KOPT-K1 (cell line): ENCODE measurements around the gene HTT.

Experiments
- H3K27ac ChIP-seq: fragments of 200-600 bp; sonication (generic); 2 replicates; pipeline ENCODE4 v1.5.1; 2016; ENCODE audit warnings: antibody characterized with exemption, mild to moderate bottlenecking, low read depth, low read length; ENCODE audit not compliant: poor library complexity, severe bottlenecking
- H3K36me3 ChIP-seq: fragments of 200-600 bp; sonication (generic); 2 replicates; pipeline ENCODE4 v1.5.1; 2017; ENCODE audit warnings: antibody characterized with exemption, mild to moderate bottlenecking, low read length, moderate library complexity; ENCODE audit not compliant: insufficient read depth
- H3K9me3 ChIP-seq: fragments of 200-600 bp; sonication (generic); 2 replicates; pipeline ENCODE4 v1.5.1; 2017; ENCODE audit warnings: antibody characterized with exemption, low read length, mild to moderate bottlenecking; ENCODE audit not compliant: insufficient read depth, poor library complexity, severe bottlenecking

The HTT gene

GRCh38 chr4:3225071-3225850 lies 150.8 kb downstream of the HTT start:
- Histone ChIP-seq H3K36me3 (peaks cover 85% of the 10 kb centered on the region), H3K9me3 (no peaks in the 10 kb centered on the region), H3K27ac (no peak overlapping the region)

GRCh38 chr4:3225936-3226335 lies 151.5 kb downstream of the HTT start:
- peaks cover 85% of the 10 kb centered on the region for H3K36me3 ChIP-seq
- no peaks in the 10 kb centered on the region for H3K9me3 ChIP-seq
- H3K27ac ChIP-seq: no peak overlapping the region

- Histone ChIP-seq H3K36me3 (peaks cover 85% of the 10 kb centered on the region), H3K9me3 (no peaks in the 10 kb centered on the region), H3K27ac (no peak overlapping the region)
These were observed 152.0 kb downstream of the HTT start for GRCh38 chr4:3226467-3226866.

GRCh38 chr4:3226944-3227343 lies 152.5 kb downstream of the HTT start:
- no peak overlapping the region for H3K27ac ChIP-seq
- no peaks in the 10 kb centered on the region for H3K9me3 ChIP-seq
- H3K36me3 ChIP-seq: peaks cover 85% of the 10 kb centered on the region

GRCh38 chr4:3227878-3228675 lies 153.6 kb downstream of the HTT start:
- H3K36me3 ChIP-seq: peaks cover 85% of the 10 kb centered on the region
- H3K9me3 ChIP-seq: no peaks in the 10 kb centered on the region
- no peak overlapping the region for H3K27ac ChIP-seq

- Histone ChIP-seq H3K27ac (no peak overlapping the region), H3K36me3 (peaks cover 85% of the 10 kb centered on the region), H3K9me3 (no peaks in the 10 kb centered on the region)
These were observed 154.4 kb downstream of the HTT start for GRCh38 chr4:3228881-3229280.

- H3K36me3 ChIP-seq: peaks cover 85% of the 10 kb centered on the region
- no peaks in the 10 kb centered on the region for H3K9me3 ChIP-seq
- no peak overlapping the region for H3K27ac ChIP-seq
These were observed 154.8 kb downstream of the HTT start for GRCh38 chr4:3229328-3229727.

- Histone ChIP-seq H3K36me3 (peaks cover 85% of the 10 kb centered on the region), H3K9me3 (no peaks in the 10 kb centered on the region), H3K27ac (no peak overlapping the region)
These were observed 155.5 kb downstream of the HTT start for GRCh38 chr4:3229964-3230363.

- H3K27ac ChIP-seq: no peak overlapping the region
- H3K36me3 ChIP-seq: peaks cover 93% of the 10 kb centered on the region
- H3K9me3 ChIP-seq: no peaks in the 10 kb centered on the region
These were observed 157.0 kb downstream of the HTT start for GRCh38 chr4:3231471-3231870.

GRCh38 chr4:3232001-3232400 lies 157.5 kb downstream of the HTT start:
- H3K27ac ChIP-seq: no peak overlapping the region
- peaks cover 93% of the 10 kb centered on the region for H3K36me3 ChIP-seq

GRCh38 chr4:3232871-3233271 lies 158.4 kb downstream of the HTT start:
- Histone ChIP-seq H3K36me3 (peaks cover 97% of the 10 kb centered on the region), H3K27ac (no peak overlapping the region), H3K9me3 (no peaks in the 10 kb centered on the region)

More at GRCh38 chr4:3232001-3232400, 157.5 kb downstream of the HTT start:
- H3K9me3 ChIP-seq: no peaks in the 10 kb centered on the region

GRCh38 chr4:3233391-3234071 lies 159.1 kb downstream of the HTT start:
- peaks cover 97% of the 10 kb centered on the region for H3K36me3 ChIP-seq
- H3K27ac ChIP-seq: no peak overlapping the region
- H3K9me3 ChIP-seq: no peaks in the 10 kb centered on the region

- H3K9me3 ChIP-seq: no peaks in the 10 kb centered on the region
- H3K36me3 ChIP-seq: peaks cover 97% of the 10 kb centered on the region
- H3K27ac ChIP-seq: no peak overlapping the region
These were observed 159.9 kb downstream of the HTT start for GRCh38 chr4:3234171-3235029.

- no peak overlapping the region for H3K27ac ChIP-seq
- H3K36me3 ChIP-seq: peaks cover 97% of the 10 kb centered on the region
- no peaks in the 10 kb centered on the region for H3K9me3 ChIP-seq
These were observed 160.5 kb downstream of the HTT start for GRCh38 chr4:3235030-3235345.
